HG03571 (cell line): ENCODE results near the gene KPNA4.
"Not testable (repeated sequence)": the region's sequence is repeated elsewhere in the genome, so short reads cannot be mapped to it uniquely, and the experiment has no call there.

ENCODE experiments used
- ATAC-seq: cut with Tn5 transposase; IDR thresholded peaks from one replicate; pipeline ENCODE4 v1.9.1; 2021; ENCODE audit not compliant: unreplicated experiment

The KPNA4 gene, protein sequence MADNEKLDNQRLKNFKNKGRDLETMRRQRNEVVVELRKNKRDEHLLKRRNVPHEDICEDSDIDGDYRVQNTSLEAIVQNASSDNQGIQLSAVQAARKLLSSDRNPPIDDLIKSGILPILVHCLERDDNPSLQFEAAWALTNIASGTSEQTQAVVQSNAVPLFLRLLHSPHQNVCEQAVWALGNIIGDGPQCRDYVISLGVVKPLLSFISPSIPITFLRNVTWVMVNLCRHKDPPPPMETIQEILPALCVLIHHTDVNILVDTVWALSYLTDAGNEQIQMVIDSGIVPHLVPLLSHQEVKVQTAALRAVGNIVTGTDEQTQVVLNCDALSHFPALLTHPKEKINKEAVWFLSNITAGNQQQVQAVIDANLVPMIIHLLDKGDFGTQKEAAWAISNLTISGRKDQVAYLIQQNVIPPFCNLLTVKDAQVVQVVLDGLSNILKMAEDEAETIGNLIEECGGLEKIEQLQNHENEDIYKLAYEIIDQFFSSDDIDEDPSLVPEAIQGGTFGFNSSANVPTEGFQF

DNA sequence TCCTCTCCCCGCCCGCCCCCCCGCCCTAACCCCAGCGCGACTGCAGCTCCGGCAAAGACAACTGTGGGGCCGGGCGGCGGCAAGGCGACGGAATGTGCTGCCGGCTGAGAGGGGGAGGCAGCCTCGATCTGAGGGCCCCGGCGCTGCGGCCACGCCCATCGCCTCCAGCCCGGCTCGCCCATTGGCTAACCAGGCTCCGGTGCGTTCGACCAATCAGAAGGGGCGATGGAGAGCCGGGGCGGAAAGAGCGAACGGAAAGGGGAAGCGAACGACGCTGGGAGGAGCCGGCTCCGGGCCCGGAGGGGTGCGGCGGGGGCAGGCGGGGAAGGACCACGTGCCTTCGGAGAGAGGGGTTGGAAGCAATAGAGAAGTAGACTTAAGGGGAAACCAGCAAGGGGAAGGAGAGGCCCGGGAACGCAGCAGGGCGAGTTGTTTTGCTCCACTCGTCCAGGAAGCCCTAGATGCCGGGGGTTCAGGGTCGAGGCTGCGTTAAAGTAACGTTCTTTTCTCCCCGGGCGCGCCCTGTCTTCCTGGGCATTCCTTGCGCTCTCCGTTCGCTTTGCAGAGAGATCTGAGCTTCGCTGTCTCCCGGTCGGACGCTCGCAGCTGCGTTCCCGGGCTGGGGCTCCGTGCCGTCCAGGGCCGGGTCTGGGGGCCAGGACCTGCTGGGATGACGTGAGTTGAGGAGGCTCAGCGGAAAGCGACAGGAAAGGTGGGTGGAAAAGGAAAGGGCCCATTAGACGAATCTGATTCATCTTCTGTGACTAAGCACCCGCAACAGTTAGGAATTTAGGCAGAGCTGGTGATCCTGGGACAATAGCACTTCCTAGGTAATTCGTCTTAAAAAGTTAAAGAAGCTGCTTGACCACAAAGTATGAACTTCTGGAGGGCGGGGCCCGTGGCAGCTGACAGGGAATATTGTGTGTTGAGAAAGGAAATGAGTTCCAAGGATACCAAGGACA lies at the start of gene KPNA4:
KPNA4 (minus strand) TSS at position 130 of the 962 bp plus-strand sequence. CDS start 289 bp downstream, outside the sequence.
- ATAC-seq = peak; percentile 92

DNA sequence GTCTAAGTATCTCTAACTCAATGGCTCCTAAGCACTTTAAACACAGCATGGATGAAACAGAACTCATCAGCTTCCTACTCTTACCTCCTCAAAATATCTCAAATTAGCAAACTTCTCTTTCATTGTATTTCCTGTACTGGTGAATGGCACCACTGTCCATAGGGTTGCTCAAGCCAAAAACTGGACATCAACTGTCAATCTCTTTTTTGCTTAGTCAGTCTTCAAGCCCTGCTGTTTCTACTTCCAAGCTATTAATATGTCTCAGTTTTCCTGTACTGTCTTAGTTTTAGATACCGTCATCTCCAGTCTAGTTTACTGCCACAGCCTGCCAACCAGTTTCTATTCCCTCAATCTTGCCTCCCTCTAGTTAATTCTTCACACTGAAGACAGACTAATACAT lies 48.3 kb upstream of the KPNA4 start:
- no peak for ATAC-seq

DNA sequence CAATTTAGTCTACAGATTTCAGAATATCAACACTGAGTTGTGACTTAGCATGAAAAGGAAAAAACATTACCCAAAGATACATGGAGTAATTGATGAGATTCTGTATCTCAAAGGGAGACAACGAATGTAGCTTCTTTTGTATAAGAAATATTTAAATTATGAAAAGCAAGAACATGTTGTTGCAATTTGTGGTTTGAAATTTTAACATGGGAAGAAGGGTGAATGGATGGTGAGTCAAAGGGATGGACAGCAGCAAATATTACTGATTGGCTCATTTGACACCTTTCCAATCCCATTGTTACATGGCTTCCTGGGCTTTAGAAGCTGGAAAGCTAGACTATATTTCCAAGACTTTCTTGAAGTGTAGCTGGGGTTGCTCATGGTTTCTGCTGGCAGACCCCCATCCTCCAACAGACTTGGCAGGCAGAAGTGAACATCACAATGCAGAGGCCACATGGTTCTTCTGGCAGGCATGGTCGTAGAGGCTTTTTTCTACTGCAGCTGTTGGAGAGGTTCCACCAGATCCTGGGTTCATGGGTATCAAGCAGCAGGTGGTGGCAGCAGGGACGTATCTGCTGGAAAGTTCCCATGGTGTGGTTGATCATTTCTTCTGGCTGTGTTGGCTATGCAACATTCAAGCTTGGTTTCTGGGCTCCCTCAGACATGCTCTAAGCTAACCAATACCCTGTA lies 47.2 kb upstream of the KPNA4 start:
- no peak for ATAC-seq

DNA sequence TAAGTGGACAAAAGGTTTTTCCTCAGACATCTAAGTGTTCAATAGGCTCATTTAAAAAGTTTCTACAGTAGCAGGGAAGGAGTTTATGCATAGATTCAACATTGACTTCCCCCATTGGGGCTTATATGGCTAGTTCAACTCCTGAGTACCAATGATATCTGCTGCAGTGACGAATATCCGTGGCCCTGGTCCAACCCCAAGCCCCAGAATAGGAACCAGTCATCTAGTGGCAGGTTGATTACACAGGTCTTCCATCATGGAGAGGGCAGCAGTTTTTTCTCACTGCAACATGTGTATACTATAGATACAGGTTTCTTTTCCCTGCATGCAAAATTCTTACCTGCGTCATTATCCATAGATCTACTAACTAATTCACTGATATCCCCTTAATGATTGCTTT lies 45.8 kb upstream of the KPNA4 start:
- no peak for ATAC-seq

DNA sequence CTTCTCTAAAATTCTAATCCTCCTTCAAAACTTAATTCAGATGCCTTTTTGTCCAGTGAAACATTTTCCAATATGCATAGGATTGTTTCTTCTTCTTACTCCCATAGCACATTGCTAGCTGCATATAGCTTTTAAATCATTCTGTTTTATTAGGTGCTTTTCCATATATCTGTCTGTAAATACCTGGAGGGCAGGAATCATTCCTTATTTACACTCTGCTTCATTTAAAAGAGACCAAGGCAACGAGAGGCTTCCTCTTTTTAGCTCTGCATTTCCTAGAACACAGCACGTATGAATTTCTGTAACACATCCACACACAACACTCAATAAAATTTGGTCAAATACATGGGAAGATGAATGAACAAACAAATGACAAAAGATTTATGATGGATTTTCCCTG lies 43.5 kb upstream of the KPNA4 start:
- no peak for ATAC-seq

DNA sequence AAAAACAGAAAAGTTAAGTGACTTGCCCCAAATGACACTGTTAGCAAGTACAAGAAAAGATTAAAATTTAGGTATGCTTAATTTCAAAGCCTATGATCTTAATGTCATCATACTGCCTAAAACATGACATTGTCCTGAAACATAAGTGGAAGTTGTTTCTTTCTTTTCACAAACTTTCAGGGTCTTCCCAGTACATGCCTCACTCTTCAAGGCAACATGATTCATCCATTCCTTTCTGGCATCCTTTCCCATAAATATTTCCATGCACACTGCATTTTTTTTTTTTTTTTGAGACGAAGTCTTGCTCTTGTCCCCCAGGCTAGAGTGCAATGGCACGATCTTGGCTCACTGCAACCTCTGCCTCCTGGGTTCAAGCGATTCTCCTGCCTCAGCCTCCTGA lies 42.5 kb upstream of the KPNA4 start:
- no peak for ATAC-seq

DNA sequence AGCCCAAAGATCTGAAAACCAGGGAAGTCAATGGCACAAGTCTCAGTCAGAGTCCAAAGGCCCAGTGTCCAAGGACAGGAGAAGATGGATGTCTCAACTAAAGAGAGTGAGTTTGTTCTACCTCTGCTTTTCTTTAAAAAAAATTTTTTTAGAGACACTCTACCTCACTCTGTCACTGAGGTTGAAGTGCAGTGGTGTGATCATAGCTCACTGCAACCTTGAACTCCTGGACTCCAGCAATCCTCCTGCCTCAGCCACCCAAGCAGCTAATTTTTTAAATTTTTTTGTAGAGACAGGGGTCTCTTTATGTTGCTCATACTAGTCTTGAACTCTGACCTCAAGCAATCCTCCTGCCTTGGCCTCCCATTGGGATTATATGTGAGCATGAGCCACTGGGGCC lies 39.9 kb upstream of the KPNA4 start:
- no peak for ATAC-seq

DNA sequence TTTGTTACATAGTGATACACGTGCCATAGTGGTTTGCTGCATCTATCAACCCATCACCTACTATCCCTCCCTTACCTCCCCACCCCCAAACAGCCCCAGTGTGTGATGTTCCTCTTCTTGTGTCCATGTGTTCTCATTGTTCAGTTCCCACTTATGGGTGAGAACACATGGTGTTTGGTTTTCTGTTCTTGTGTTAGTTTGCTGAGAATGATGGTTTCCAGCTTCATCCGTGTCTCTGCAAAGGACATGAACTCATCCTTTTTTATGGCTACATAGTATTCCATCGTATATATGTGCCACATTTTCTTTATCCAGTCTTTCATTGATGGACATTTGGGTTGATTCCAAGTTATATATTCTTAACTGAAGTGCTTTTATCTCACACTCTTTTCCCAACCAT lies 38.5 kb upstream of the KPNA4 start:
- not testable (repeated sequence) for ATAC-seq

DNA sequence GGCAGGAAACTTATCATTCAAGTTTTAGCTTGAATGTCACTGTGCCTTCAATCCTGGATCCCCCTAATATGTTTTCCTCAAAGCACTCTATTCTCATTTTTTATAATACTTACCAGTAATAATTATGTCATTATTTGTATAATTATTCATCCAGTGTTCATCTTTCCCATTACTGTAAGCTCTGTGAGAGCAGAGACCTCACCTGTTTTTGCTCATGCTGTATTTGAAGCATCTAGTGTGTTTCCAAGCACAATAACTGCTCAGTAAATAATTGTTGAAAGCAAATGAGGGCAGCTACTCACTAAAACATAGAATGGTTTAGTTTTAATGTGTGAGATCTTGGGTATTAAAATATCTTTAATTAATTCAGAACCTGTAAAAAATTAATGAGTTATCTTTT lies 36.9 kb upstream of the KPNA4 start:
- ATAC-seq = no peak

DNA sequence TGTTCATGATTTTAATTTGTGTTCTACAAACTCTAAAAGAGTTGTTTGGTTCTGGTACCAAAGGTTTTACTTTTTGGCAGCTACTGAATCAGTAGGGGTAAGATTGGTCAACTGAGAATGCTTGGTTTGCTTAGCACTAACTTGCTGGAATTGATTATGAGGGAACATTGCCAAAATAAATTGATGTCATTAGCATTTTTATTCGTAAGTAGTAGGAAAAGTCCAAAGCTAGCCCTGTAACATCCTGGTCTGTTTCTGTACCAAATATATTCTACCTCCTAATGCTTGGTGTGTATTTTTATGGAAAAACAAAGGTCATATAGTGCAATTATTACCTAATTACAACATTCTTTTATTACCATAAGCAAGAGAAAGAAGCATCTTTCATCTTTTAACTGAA lies 35.9 kb upstream of the KPNA4 start:
- no peak for ATAC-seq

DNA sequence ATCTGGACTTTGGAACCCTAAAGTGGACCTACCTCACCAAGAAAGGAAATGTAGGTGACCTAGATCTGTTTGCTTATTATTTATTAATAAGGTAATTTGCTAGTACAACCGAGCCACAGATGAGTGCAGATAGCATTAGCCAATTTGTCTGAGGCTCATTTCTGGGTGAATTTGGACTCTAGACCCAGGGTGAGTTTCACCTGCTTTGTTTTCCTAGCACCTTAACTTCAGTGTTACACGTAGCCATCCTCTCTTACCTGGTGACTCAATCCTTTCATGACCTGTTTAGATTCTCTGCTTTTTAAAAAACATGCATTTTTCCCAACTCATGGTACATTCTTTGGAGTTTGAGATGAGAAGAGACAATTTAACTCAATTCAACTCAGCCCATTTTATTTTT lies 33.5 kb upstream of the KPNA4 start:
- no peak for ATAC-seq

DNA sequence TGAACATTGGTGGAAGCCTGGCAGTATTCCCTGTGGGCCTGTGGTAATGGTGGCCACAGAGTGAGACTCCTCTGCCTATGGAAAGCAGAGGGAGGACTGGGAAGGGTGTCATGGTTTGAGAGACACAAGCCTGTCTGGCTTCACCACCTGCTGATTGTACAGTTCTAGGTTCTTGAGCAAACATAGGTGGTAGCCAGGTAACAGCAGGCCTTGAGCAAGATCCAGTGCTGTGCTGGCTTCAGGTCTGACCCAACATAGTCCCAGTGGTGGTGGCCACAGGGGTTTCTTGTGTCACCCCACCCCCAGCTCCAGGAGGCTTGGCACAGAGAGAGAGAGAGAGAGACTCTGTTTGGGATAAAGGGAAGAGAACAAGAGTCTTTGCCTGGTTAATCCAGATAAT lies 22.7 kb upstream of the KPNA4 start:
- ATAC-seq = no peak

DNA sequence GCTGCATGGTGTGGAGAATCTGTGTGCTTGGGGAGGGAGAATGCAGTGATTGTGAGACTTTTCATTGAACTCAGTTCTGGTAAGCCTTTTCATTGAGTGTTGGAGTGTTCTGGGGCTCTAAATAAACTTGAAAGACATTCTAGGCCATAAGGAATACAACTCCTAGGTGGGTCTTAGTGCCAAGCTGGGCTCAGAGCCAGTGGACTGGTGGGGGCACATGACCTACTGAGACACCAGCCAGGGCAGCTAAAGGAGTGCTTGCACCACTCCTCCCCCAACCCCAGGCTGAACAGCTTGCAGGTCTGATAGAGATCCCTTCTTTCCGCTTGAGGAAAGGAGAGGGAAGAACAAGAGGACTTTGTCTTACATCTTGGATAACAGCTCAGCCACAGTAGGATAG lies 21.7 kb upstream of the KPNA4 start:
- ATAC-seq = no peak

DNA sequence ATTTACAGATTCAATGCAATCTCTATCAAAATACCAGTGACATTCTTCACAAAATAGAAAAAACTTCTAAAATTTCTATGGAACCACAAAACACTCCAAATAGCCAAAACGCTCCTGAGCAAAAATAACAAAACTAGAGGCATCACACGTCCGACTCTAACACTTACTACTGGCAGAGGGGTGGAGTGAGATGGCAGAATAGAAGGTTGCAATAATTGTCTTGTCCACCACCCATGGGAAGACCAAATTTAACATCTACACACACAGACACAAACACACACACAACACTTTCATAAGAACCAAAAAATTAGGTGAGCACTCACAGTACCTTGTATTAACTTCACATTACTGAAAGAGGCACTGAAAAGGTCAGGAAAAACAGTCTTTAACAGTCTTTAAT lies 21.3 kb upstream of the KPNA4 start:
- ATAC-seq = no peak

DNA sequence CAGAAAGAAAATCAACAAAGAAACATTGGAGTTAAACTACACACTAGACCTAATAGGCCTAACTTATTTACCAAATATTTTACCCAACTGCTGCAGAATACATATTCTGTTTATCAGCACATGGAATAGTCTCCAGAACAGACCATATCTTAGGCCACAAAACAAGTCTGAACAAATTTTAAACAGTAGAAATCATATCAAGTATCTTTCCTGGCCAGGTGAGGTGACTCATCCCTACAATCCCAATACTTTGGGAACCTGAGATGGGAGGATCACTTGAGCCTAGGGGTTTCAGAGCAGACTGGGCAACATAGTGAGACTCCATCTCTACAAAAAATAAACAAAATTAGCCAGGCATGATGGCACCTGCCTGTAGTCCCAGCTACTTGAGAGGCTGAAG lies 18.1 kb upstream of the KPNA4 start:
- ATAC-seq = no peak

DNA sequence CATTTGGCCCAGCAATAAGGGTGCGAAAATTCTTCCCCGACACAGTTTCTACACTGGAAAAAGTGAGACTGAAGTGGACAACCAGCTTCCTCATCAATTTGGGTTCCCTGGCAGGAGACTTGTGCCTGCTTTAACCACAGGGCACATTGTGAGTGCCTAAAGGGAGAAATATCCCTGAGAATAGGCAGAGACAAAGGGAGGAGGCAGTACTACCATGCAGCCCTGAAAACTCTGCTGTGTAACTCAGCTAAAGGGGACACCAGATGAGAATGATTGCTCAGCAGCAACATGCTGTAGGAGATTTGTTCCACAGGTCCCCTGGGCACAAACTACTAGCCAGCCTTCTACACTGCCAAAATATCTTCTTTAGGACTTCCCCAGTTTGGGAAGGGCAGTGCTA lies 15.6 kb upstream of the KPNA4 start:
- ATAC-seq = no peak

DNA sequence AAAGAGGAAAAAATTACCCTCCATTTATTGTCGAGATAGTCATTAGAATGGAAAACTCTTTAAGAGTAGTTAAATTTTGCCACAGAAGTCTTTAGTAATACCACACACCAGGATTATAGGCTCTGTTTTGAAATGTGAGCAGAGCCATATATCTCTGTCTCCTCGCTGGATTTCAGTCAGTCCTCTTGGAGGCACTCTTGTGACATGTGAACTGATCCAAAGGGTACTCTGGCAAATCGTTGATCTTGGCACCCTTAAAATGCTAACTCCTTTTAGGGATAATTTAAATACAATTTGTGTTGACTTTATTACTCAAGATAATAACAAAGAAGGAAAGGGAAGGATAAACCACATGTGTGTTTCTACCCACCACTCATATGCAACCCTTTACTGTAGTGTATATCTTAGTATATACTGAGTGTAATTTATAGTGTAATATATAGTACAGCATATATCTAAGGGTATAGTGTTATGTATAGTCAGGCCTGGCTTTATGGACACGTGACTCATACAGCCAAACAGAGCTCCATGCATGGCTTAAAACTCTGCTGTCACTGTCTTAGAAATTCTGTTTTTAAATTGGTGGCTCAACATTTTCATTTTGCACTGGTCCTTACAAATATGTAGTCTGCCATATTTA lies 12.3 kb upstream of the KPNA4 start:
- no peak for ATAC-seq

DNA sequence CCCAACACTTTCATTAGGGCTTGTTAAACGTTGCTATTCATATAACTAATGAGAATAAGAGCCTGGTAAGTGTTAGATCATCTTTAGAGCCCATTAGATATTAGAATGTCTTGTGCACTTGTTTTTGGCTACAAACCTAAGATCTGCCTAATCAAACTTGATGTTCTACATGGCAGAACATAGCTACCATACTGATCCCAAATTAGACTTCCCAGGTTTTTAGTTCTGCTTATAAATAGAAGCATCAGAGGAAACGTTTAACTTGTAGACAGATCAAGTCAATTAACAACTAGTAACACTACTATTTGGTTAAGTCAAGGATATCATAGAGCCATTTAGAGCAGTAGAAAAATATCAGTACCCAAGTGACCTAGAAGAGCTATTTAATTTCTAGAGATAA lies 11.7 kb upstream of the KPNA4 start:
- ATAC-seq = no peak

DNA sequence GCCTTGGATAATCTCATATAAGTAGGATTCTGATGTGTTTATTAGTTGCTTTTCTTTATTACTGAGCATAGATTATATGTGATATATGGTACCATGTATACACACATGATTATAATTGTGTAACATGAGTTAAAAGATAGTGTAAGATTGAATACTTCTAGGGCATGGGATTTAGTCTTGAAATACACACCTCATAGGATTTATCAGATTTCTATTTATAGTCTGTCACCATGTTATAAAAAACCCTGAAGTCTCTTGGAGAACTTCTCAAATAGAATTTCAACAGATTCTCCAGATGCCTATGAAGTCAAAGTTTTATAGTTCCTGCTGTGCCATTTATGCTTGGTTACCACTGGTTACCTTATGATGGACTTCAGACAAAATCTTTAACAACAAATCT lies 11.2 kb upstream of the KPNA4 start:
- no peak for ATAC-seq

DNA sequence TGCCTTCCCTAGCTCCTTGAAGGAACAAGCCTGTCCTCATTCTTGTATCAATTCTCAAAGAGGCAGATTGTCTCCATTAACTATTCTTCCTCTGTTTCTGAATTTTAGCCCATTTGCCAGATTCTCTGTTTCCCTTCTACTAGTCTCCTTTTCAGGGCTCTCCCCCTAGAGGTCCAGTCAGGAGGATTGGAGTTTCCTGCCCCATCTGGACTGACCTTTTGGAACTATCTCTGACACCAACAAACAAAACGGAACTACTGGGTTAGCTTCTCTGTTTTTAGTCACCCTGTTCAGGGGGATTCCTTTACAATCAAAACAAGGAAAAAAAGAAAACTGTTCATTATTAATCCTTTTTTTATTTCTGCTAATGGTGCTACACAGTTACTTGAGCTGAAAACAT lies 10.2 kb upstream of the KPNA4 start:
- ATAC-seq = no peak

DNA sequence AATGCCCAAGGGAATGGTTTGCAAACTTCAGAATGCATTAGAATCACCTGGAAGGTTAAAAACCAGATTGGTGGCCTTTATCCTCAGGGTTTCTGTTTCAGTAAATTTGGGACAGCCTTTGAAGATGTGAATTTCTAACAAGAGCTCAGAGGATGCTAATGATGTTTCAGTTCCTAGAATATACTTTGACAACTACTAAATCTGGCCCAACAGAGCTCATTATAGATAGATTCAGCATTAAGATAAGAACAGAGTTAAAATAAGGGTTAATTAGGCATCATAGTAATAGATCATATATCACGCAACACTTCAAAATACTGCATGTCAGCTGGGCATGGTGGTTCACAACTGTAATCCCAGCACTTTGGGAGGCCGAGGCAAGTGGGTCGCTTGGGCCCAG lies 9.3 kb upstream of the KPNA4 start:
- no peak for ATAC-seq
